HG03354 (cell line): ENCODE measurements around the gene CISD2.
"Not testable (repeated sequence)": the region's sequence is repeated elsewhere in the genome, so short reads cannot be mapped to it uniquely, and the experiment has no call there.

ENCODE experiments used
- ATAC-seq: cut with Tn5 transposase; IDR thresholded peaks from one replicate; pipeline ENCODE4 v1.9.1; 2021; ENCODE audit warnings: mild to moderate bottlenecking; ENCODE audit not compliant: unreplicated experiment, poor library complexity, severe bottlenecking

The CISD2 gene

DNA sequence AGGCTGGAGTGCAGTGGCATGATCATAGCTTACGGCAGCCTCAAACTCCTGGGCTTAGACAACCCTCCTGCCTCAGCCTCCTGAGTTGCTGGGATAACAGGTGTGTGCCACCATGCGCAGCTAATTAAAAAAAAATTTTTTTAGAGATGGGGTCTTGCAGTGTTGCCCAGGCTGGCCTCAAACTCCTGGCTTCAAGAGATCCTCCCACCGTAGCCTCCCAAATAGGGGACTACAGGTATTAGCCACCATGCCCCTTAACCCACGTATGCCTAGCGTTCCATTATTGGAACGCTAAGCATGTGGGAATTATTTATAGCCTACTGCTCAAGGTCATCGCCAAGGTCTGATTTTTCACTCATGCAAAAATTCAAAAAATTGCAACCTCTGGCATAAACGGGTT, 21.1 kb upstream of the CISD2 start:
- ATAC-seq: no peak

GRCh38 chr4:102849579-102850104, 19.1 kb upstream of the CISD2 start:
- ATAC-seq: no peak

DNA sequence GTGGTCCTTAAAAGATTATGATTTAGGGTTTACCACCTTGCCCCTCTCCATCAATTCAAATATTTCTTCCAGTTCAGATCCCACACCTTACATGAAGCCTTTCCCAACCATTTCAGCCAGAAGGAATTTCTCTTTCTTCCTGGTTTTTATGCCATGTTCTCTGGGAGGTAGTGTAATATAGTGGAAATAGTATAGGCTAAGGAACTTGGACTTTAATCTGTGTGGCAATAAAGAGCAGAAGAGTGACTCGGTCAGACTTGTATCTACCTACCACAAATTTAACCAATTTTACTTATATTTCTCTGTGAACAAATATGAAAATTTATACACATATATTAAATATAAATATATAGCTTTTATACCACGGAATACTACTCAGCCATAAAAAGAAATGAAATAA, 18.4 kb upstream of the CISD2 start:
- no peak for ATAC-seq

DNA sequence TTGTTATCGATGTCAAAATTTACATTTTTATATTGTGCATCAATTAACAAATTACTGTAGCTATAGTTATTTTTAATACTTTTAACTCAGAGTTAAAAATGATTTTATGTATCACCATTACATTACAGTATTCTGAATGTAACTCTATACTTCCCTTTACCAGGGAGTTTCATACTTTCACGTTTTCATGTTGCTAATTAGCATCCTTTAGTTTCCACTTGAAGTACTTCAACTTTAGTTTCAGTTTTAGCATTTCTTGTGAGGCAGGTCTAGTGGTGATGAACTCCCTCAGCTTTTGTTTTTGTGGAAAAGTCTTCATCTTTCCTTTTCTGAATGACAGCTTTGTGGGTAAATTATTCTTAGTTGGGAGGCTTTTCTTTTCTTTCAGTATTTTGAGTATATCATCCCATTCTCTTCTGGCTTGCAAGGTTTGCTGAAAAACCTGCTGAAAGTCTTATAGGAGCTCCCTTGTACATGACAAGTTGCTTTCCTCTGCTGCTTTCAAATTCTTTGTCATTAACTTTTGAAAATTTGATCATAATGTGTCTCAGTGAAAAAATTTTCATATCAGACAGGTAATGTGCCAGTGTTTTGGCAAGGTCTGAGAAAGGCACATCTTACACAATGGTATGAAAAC, 9.8 kb upstream of the CISD2 start:
- no peak for ATAC-seq

- ATAC-seq: no peak
Observed at GRCh38 chr4:102860611-102861324, 8.0 kb upstream of the CISD2 start.

DNA sequence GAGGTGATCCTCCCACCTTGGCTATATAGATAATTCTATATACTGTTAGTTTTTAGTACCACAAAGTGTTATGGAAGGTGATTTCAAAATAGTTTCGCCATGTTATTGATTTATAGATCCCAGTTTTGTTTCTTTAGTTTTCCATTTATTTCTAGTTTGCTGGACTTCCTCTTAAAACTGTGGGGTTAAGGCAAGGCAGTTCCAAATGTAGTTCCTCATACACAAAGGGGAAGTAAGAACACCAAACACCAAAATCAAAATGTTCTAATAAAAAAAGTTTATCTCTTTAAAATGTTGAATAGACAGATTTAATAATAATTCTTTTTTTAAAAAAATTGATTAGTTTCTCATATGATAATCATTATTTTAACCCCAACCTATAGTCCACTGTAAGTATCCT, 6.8 kb upstream of the CISD2 start:
- ATAC-seq: no peak

GRCh38 chr4:102862747-102863146, 6.0 kb upstream of the CISD2 start:
- ATAC-seq: no peak

DNA sequence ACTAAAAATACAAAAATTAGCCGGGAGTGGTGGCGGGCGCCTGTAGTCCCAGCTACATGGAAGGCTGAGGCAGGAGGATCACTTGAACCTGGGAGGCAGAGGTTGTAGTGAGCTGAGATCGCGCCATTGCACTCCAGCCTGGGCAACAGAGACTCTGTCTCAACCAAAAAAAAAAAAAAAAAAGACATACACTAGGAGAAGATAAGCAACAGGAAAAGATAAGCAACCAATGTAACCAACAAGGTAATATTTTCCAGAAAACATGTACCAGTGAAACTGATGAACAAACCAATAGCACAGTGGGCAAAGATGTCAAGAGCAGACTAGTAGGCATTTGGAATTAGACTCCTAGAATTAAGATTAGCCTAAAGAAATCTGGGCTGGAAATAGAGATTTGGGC, 3.5 kb upstream of the CISD2 start:
- not testable (repeated sequence) for ATAC-seq

- ATAC-seq: no peak
Observed at GRCh38 chr4:102867278-102868152, 1.3 kb upstream of the CISD2 start.

- no peak for ATAC-seq
Observed at GRCh38 chr4:102868153-102868780, 525 bp upstream of the CISD2 start.

GRCh38 chr4:102869569-102870197, 891 bp downstream of the CISD2 start:
- ATAC-seq: peak; percentile 32

DNA sequence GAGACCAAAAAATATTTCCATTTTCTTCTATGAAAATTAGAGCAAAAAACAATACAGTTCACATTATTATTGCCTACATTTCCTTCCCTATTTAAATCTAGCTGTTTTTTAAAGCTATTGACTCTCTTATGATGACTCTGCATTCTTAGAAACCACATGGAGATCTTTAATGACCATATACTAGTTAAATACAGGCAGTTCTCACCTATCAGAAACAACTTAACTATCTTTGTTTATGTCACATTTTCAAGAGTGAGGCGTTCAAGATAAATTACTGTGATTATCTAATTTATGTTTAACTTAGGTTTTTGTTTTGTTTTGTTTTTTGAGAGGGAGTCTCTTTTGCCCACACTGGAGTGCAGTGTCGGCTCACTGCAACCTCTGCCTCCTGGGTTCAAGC, 3.0 kb downstream of the CISD2 start:
- ATAC-seq: no peak

- not testable (repeated sequence) for ATAC-seq
Observed at GRCh38 chr4:102877477-102878106, 8.8 kb downstream of the CISD2 start.

GRCh38 chr4:102878349-102878748, 9.6 kb downstream of the CISD2 start:
- not testable (repeated sequence) for ATAC-seq

DNA sequence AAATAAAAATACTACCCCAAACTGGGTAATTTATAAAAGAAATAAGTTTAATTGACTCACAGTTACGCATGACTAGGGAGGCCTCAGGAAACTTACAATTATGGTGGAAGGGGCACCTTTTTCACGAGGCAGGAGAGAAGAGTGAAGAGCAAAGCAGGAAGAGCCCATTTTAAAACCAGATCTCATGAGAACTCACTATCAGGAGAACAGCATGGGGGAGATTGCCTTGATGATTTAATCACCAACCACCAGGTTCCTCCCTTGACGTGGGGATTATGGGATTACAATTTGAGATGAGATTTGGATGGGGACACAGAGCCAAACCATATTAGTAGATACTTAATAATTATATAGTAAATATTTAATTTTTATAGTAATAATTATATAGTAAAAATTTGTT, 10.1 kb downstream of the CISD2 start:
- no peak for ATAC-seq

DNA sequence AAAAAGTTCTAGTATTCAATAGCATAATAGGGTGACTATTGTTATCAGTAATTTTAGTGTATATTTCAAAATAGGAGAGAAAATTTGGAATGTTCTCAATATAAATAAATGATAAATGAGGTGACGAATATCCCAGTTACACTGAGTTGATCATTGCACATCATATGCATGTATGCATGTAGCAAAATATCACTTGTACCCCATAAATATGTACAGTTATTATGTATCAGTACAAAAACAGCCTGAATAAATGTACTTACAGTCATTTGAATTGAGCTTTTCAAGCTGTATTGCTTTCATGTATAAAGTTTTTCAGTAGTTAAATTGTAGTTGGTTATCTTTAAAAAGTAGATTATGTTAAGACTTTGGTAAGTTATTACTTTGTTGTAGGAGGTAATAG, 12.6 kb downstream of the CISD2 start:
- ATAC-seq: no peak

- ATAC-seq: no peak
Observed at GRCh38 chr4:102883278-102883677, 14.5 kb downstream of the CISD2 start.

DNA sequence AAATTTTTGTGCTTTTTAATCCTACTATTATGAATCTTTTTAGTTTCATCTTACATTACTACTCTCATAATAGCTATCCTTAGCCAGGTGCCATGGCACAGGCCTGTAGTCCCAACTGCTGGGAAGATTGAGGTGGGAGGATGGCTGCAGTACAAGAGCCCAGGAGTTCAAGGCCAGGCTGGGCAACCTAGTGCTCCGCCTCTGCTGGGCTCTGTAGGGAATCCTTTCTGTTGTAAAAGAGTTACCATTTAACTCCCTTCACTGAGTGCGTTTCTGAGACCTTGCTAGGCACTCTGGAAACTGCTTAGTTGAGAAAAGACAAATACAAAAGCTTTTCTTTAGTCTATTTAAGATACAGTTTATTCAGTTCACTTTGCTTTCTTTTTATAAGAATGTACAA, 19.8 kb downstream of the CISD2 start:
- ATAC-seq: not testable (repeated sequence)

GRCh38 chr4:102889866-102890265, 21.1 kb downstream of the CISD2 start:
- not testable (repeated sequence) for ATAC-seq
